LNCAP (cell line): ENCODE data around the gene JAKMIP1.

ENCODE experiments used
- CTCF ChIP-seq: fragments of 450-650 bp; IDR thresholded peaks from 2 replicates; pipeline ENCODE4 v1.5.1; 2017; ENCODE audit warnings: mild to moderate bottlenecking

The JAKMIP1 gene

GRCh38 chr4:6152869-6153705, 47.3 kb downstream of the JAKMIP1 start:
- TF ChIP-seq CTCF: no peak

- TF ChIP-seq CTCF: no peak
Measured at GRCh38 chr4:6150046-6150735, 50.2 kb downstream of the JAKMIP1 start.

GRCh38 chr4:6148506-6149205, 51.7 kb downstream of the JAKMIP1 start:
- no peak for TF ChIP-seq CTCF

GRCh38 chr4:6147441-6147840, 52.9 kb downstream of the JAKMIP1 start:
- no peak for TF ChIP-seq CTCF

GRCh38 chr4:6143603-6144181, 56.7 kb downstream of the JAKMIP1 start:
- TF ChIP-seq CTCF: no peak

- no peak for TF ChIP-seq CTCF
Measured at GRCh38 chr4:6142935-6143602, 57.3 kb downstream of the JAKMIP1 start.

- no peak for TF ChIP-seq CTCF
Measured at GRCh38 chr4:6142511-6142910, 57.8 kb downstream of the JAKMIP1 start.
